HFF-Myc (cell line): ENCODE measurements around the gene RAB3A.
A peak's percentile ranks its signal among the peaks of the same experiment; 100 is the strongest.

Experiments
- DNase-seq: peaks from one replicate; pipeline ENCODE4 v3.0.0-alpha.2; 2011; ENCODE audit warnings: low read depth; ENCODE audit errors: extremely low read depth
- H3K4me3 ChIP-seq: replicated peaks from 2 replicates; pipeline ENCODE4 v1.5.1; 2011; ENCODE audit warnings: low read depth, mild to moderate bottlenecking, control low read depth, low read length
- TF ChIP-seq, protein P1 (sequence below): IDR thresholded peaks from 2 replicates; pipeline ENCODE4 v1.5.1; 2012; ENCODE audit warnings: mild to moderate bottlenecking, low read depth, low read length, control low read depth; ENCODE audit errors: missing control alignments

The RAB3A gene

DNA sequence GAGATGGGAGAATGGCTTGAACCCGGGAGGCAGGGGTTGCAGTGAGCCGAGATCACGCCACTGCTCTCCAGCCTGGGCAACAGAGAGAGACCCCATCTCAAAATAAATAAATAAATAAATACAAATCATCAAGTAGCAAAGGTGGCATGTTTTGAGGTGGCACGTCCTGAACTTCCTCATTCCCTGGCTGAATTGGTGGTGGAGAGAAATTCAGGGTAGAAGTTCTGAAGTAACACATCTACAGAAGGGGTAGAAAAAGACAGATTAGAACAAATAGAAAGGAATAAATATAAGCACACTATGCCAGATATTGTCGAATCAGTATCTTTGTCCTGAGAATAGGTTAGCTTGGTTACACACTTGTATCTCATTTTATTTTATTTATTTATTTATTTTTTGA, 23.9 kb downstream of the RAB3A start:
- DNase-seq = no peak
- TF ChIP-seq, protein P1, sequence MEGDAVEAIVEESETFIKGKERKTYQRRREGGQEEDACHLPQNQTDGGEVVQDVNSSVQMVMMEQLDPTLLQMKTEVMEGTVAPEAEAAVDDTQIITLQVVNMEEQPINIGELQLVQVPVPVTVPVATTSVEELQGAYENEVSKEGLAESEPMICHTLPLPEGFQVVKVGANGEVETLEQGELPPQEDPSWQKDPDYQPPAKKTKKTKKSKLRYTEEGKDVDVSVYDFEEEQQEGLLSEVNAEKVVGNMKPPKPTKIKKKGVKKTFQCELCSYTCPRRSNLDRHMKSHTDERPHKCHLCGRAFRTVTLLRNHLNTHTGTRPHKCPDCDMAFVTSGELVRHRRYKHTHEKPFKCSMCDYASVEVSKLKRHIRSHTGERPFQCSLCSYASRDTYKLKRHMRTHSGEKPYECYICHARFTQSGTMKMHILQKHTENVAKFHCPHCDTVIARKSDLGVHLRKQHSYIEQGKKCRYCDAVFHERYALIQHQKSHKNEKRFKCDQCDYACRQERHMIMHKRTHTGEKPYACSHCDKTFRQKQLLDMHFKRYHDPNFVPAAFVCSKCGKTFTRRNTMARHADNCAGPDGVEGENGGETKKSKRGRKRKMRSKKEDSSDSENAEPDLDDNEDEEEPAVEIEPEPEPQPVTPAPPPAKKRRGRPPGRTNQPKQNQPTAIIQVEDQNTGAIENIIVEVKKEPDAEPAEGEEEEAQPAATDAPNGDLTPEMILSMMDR = no peak
- no peak overlapping the region for H3K4me3 ChIP-seq

DNA sequence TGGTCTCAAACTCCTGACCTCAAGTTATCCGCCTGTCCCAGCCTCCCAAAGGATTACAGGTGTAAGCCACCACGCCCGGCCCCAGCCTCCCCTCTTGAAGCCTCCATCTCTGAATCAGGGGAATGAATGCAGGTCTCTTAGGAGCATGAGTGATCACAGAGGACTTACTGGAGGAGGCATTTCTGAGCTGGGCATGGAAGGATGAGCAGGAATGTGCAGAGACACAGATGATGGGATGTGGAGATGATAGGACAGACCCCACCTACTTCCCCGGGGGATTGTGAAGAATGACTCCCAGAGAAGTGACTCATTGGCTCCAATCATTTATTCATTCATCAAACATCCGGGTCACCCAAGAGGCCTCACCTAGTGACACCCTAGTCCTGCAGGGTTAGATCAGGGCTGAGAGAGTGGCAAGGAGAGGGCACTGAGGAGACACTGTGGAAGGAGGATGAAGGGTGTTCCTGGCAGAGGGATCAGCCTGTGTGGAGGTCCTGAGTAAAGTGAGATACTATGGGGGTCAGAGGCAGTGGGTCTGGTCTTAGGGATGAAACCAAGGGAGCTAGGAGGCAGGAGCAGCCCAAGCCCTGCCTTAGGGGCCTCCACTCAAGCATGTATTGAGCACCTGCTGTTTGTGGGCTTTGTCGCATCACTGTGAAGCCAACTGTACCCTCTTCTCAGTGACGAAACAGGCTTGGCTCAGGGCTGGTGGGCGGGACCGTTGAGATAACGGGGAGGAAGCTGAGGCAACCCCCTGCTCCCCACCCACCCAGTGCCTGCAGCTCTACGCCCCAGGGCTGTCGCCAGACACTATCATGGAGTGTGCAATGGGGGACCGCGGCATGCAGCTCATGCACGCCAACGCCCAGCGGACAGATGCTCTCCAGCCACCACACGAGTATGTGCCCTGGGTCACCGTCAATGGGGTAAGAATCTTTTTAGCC, 27.2 kb downstream of the RAB3A start:
- DNase-seq = no peak
- H3K4me3 ChIP-seq = no peak overlapping the region
- TF ChIP-seq, protein P1 = no peak

DNA sequence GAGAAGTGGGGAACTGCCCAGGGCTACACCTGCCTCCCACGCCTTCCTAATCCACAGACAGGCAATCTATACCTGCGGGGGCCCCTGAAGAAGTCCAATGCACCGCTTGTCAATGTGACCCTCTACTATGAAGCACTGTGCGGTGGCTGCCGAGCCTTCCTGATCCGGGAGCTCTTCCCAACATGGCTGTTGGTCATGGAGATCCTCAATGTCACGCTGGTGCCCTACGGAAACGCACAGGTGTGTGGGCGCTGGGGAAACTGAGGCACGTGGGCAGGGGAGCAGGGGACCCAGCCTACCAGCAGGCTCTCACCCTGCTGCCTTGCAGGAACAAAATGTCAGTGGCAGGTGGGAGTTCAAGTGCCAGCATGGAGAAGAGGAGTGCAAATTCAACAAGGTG, 28.9 kb downstream of the RAB3A start:
- H3K4me3 ChIP-seq = no peak overlapping the region
- DNase-seq = no peak
- TF ChIP-seq, protein P1 = no peak

DNA sequence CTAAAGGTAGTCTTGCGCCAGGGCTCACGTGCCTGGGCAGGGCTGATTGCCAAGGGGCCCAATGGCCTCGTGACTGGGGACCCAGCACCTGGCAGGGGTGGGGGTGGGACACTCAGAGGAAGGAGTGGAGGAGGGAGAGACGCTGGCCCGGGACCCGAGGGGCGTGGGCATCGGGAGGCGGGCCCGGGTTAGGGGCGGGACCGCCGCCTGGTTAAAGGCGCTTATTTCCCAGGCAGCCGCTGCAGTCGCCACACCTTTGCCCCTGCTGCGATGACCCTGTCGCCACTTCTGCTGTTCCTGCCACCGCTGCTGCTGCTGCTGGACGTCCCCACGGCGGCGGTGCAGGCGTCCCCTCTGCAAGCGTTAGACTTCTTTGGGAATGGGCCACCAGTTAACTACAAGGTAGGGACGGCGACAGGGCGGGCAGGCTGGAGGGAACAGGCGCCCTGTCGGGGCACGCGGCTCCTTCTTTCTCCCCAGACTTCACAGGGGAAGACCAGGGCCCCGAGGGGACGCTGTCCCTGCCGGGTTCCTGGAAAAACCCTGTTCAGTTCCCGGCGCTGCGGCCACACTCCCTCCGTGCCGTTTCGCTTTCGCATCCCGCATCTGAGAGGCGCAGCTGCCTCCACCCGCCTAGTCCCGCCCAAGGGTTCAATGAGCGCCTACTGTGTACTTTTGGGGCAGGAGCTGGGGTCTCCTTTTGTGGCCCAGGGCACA, 30.1 kb downstream of the RAB3A start, which contains the start of gene IFI30:
TSS of gene IFI30 (plus strand) at position 242 of the 717 bp plus-strand sequence. CDS start at position 271, 29 bp downstream.
- peak within 1 kb of the TSS; percentile 53 for H3K4me3 ChIP-seq
- DNase-seq = no peak
- TF ChIP-seq, protein P1 = no peak

DNA sequence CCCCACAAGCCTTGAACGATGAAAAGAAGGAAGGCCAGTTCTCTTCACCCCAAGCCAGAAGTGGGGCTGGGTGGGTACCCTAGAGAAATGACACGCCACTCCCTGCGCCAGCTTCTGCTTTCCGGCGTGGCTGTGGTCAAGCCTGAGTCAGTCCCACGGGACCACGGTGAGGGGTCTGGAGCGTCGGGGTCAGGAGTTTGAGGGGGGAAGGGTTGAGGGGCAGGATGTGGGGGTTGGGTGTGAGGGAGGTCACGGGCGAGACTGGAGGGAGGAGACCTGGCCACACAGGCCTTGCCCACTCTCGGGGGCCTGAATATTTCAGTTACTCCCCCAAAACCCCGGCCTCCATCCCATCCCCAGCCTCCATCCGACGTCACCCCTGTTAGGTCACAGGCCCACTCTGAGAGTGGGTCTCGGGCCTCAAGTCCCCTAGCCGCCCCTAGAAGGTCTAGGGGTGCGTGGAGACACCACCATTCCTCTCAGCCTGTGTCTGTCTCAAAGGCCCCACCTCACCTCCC, 30.7 kb downstream of the RAB3A start:
- TF ChIP-seq, protein P1 = no peak
- DNase-seq = no peak
- peak overlapping the region; percentile 53 for H3K4me3 ChIP-seq

DNA sequence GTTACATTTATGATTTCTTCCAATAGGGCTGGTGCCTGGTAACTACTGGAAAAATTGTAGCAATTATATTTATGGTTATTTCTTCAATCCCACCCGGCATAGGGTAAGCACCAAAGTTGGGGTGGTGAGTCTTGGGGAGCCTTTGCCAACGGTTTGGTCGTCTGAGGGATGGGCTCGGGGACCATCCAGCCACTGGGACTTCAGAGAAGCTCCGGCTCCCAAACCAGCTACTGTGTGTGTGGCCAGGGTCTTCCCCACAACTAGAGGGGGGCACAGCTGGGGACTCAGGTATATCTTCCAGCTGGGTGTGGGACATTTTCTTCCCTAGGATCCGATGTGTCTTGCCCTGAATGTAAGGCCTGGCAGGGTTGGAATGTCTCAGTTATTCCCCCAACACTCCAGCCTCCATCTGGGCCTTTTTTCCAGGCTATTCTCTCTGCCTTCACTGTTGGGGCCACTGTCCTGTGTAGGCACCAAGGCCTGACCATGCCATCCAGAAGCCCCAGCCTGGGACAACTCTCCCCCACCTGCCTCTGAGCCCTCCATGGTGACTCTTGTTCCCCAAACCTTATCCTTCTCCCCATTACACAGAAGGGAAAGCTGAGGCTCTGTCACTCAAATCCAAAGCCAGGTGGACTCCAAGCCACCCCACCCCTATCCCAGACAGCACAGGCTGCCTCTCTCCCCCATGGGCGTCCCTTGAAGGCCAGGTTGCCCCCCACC, 31.4 kb downstream of the RAB3A start:
- no peak overlapping the region for H3K4me3 ChIP-seq
- TF ChIP-seq, protein P1 = no peak
- no peak for DNase-seq
